Astrocyte (in vitro differentiated cells and primary cell): ENCODE measurements around the gene PBX1. TPM values are rescaled to one million over a fixed set of nuclear protein-coding genes. Genes with fewer than 3 reads are reported as not detected.

Source experiments
- DNase-seq: peaks from one replicate; pipeline ENCODE4 v3.0.0-alpha.2; 2010; ENCODE audit warnings: low read depth
- FAIRE-seq: peaks from 2 replicates; lab custom pipeline; 2011; peaks lifted over from hg19 to GRCh38; lab: Jason Lieb, UNC
- H2AFZ ChIP-seq: 2 replicates; pipeline ENCODE4 v1.6.0; 2012; ENCODE audit warnings: low read depth, low read length, inconsistent platforms
- H3K27ac ChIP-seq: 2 replicates; pipeline ENCODE4 v1.5.1; 2011; ENCODE audit warnings: low read depth, low read length, inconsistent platforms
- H3K27me3 ChIP-seq: 2 replicates; pipeline ENCODE4 v1.6.0; 2011; ENCODE audit warnings: low read length, inconsistent platforms; ENCODE audit not compliant: insufficient read depth
- H3K36me3 ChIP-seq: 2 replicates; pipeline ENCODE4 v1.5.1; 2011; ENCODE audit warnings: low read length, inconsistent platforms; ENCODE audit not compliant: insufficient read depth
- H3K4me1 ChIP-seq: 2 replicates; pipeline ENCODE4 v1.5.1; 2011; ENCODE audit warnings: low read length, inconsistent platforms; ENCODE audit not compliant: insufficient read depth
- H3K4me2 ChIP-seq: 2 replicates; pipeline ENCODE4 v1.6.0; 2012; ENCODE audit warnings: low read length, inconsistent platforms
- H3K4me3 ChIP-seq: 2 replicates; pipeline ENCODE4 v1.5.1; 2011; ENCODE audit warnings: low read depth, mild to moderate bottlenecking, low read length, inconsistent platforms; ENCODE audit not compliant: insufficient read depth
- H3K79me2 ChIP-seq: 2 replicates; pipeline ENCODE4 v1.6.0; 2012; ENCODE audit warnings: mild to moderate bottlenecking, low read length, inconsistent platforms; ENCODE audit not compliant: insufficient read depth
- H3K9ac ChIP-seq: 2 replicates; pipeline ENCODE4 v1.6.0; 2012; ENCODE audit warnings: mild to moderate bottlenecking, low read length, inconsistent platforms
- H3K9me3 ChIP-seq: 2 replicates; pipeline ENCODE4 v1.5.1; 2012; ENCODE audit warnings: low read depth, mild to moderate bottlenecking, low read length, inconsistent platforms; ENCODE audit not compliant: insufficient read depth
- H4K20me1 ChIP-seq: 2 replicates; pipeline ENCODE4 v1.6.0; 2012; ENCODE audit warnings: low read length, inconsistent platforms; ENCODE audit not compliant: insufficient read depth
- H3K27ac Mint-ChIP-seq: one replicate; pipeline ENCODE4 v1.8.0; 2021; ENCODE audit warnings: mild to moderate bottlenecking, mixed read lengths; ENCODE audit not compliant: unreplicated experiment
- H3K27me3 Mint-ChIP-seq: one replicate; pipeline ENCODE4 v1.8.0; 2021; ENCODE audit warnings: low read depth, mixed read lengths; ENCODE audit not compliant: unreplicated experiment
- H3K36me3 Mint-ChIP-seq: one replicate; pipeline ENCODE4 v1.8.0; 2021; ENCODE audit warnings: low read depth, mixed read lengths; ENCODE audit not compliant: unreplicated experiment
- H3K4me1 Mint-ChIP-seq: one replicate; pipeline ENCODE4 v1.8.0; 2021; ENCODE audit warnings: low read depth, mixed read lengths; ENCODE audit not compliant: unreplicated experiment
- H3K4me3 Mint-ChIP-seq: one replicate; pipeline ENCODE4 v1.8.0; 2021; ENCODE audit warnings: mild to moderate bottlenecking, moderate library complexity, mixed read lengths; ENCODE audit not compliant: unreplicated experiment
- H3K9me3 Mint-ChIP-seq: one replicate; pipeline ENCODE4 v1.8.0; 2021; ENCODE audit warnings: mild to moderate bottlenecking, mixed read lengths; ENCODE audit not compliant: unreplicated experiment
- EZH2 ChIP-seq: IDR thresholded peaks from 2 replicates; pipeline ENCODE4 v1.6.1; 2012; ENCODE audit warnings: mild to moderate bottlenecking, low read length, inconsistent platforms; ENCODE audit not compliant: insufficient read depth
- total RNA-seq: library from RNA; stranded (reverse); gene quantifications from 2 replicates; pipeline ENCODE4 v1.2.1, GENCODE V29; 2021
- TF ChIP-seq, protein P1 (sequence below): IDR thresholded peaks from 2 replicates; pipeline ENCODE4 v1.5.1; 2011; ENCODE audit warnings: low read depth, mild to moderate bottlenecking, inconsistent platforms, low read length, moderate library complexity; ENCODE audit not compliant: insufficient read depth

Gene PBX1
- total RNA-seq, 1 donor from 2014 or later, result 37.2 TPM

GRCh38 chr1:164611754-164612642 is 53.0 kb downstream of the PBX1 start:
- H3K9me3 ChIP-seq, result no peaks in the 10 kb centered on the region
- Mint-ChIP-seq H3K4me3 (no peak overlapping the region), H3K27me3 (no peaks in the 10 kb centered on the region), H3K9me3 (no peaks in the 10 kb centered on the region), H3K36me3 (no peaks in the 10 kb centered on the region), H3K27ac (peak overlapping the region; percentile 67), H3K4me1 (peaks cover 35% of the 10 kb centered on the region)
- H3K27ac ChIP-seq, result peak overlapping the region; percentile 33
- peak overlapping the region; percentile 7 for H3K9ac ChIP-seq
- H4K20me1 ChIP-seq, result no peaks in the 10 kb centered on the region
- no peaks in the 10 kb centered on the region for H3K27me3 ChIP-seq
- peak overlapping the region; percentile 65 for H3K4me2 ChIP-seq
- no peak overlapping the region for H2AFZ ChIP-seq
- peaks cover 8% of the 10 kb centered on the region for H3K79me2 ChIP-seq
- DNase-seq (peak; percentile 91), FAIRE-seq (peak; percentile 59)
- TF ChIP-seq, protein P1, sequence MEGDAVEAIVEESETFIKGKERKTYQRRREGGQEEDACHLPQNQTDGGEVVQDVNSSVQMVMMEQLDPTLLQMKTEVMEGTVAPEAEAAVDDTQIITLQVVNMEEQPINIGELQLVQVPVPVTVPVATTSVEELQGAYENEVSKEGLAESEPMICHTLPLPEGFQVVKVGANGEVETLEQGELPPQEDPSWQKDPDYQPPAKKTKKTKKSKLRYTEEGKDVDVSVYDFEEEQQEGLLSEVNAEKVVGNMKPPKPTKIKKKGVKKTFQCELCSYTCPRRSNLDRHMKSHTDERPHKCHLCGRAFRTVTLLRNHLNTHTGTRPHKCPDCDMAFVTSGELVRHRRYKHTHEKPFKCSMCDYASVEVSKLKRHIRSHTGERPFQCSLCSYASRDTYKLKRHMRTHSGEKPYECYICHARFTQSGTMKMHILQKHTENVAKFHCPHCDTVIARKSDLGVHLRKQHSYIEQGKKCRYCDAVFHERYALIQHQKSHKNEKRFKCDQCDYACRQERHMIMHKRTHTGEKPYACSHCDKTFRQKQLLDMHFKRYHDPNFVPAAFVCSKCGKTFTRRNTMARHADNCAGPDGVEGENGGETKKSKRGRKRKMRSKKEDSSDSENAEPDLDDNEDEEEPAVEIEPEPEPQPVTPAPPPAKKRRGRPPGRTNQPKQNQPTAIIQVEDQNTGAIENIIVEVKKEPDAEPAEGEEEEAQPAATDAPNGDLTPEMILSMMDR, result no peak
- TF ChIP-seq EZH2, result no peak
- no peaks in the 10 kb centered on the region for H3K36me3 ChIP-seq
- H3K4me3 ChIP-seq, result no peak overlapping the region
- peaks cover 28% of the 10 kb centered on the region for H3K4me1 ChIP-seq

- Histone ChIP-seq H3K9me3 (no peaks in the 10 kb centered on the region), H3K27ac (no peak overlapping the region), H3K9ac (no peak overlapping the region), H3K4me3 (no peak overlapping the region), H3K79me2 (peaks cover 8% of the 10 kb centered on the region), H3K4me2 (peak overlapping the region; percentile 57), H4K20me1 (no peaks in the 10 kb centered on the region), H3K4me1 (peaks cover 28% of the 10 kb centered on the region), H3K27me3 (no peaks in the 10 kb centered on the region), H3K36me3 (no peaks in the 10 kb centered on the region), H2AFZ (no peak overlapping the region)
- H3K9me3 Mint-ChIP-seq, result no peaks in the 10 kb centered on the region
- DNase-seq (peak; percentile 61), FAIRE-seq (no peak)
- H3K27me3 Mint-ChIP-seq, result no peaks in the 10 kb centered on the region
- TF ChIP-seq EZH2, result no peak
- TF ChIP-seq, protein P1, result no peak
- peaks cover 35% of the 10 kb centered on the region for H3K4me1 Mint-ChIP-seq
- H3K4me3 Mint-ChIP-seq, result no peak overlapping the region
- peak overlapping the region; percentile 62 for H3K27ac Mint-ChIP-seq
- H3K36me3 Mint-ChIP-seq, result no peaks in the 10 kb centered on the region
Measured at GRCh38 chr1:164613176-164613575, 54.2 kb downstream of the PBX1 start.

DNA sequence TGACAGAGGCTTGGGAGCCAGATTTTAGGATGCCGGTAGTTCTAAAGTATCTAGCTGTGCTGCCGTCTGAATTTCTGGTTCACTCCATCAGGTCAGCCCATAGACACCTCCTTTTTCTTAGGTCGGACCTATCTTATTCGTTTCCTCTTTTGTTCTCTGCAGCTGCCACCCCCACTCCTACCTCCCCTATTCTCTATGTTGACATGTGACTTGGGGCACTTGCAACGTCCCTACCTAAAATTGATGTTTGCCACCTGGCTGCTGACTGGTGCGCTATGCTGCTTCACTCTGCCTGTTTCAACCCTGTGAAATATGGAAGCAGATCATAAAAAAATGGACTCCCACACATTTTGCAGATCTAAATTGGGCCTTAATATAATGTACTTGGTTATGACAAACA is 55.3 kb downstream of the PBX1 start:
- Histone ChIP-seq H3K27me3 (no peaks in the 10 kb centered on the region), H3K9ac (no peak overlapping the region), H4K20me1 (no peaks in the 10 kb centered on the region), H3K27ac (no peak overlapping the region), H3K36me3 (no peaks in the 10 kb centered on the region), H3K4me3 (no peak overlapping the region), H3K4me2 (no peak overlapping the region), H2AFZ (no peak overlapping the region), H3K9me3 (no peaks in the 10 kb centered on the region), H3K4me1 (peaks cover 22% of the 10 kb centered on the region), H3K79me2 (peaks cover 8% of the 10 kb centered on the region)
- Mint-ChIP-seq H3K36me3 (no peaks in the 10 kb centered on the region), H3K4me3 (no peak overlapping the region), H3K27ac (no peak overlapping the region), H3K9me3 (no peaks in the 10 kb centered on the region), H3K4me1 (peaks cover 29% of the 10 kb centered on the region), H3K27me3 (no peaks in the 10 kb centered on the region)
- TF ChIP-seq EZH2, result no peak
- TF ChIP-seq, protein P1, result no peak
- FAIRE-seq, result no peak
- DNase-seq, result no peak
